8988T (cell line): ENCODE measurements around the gene ARHGAP19.
"Not testable (repeated sequence)": the region's sequence is repeated elsewhere in the genome, so short reads cannot be mapped to it uniquely, and the experiment has no call there.

Experiments used
- DNase-seq: peaks from one replicate; pipeline ENCODE4 v3.0.0; 2011

The ARHGAP19 gene

DNA sequence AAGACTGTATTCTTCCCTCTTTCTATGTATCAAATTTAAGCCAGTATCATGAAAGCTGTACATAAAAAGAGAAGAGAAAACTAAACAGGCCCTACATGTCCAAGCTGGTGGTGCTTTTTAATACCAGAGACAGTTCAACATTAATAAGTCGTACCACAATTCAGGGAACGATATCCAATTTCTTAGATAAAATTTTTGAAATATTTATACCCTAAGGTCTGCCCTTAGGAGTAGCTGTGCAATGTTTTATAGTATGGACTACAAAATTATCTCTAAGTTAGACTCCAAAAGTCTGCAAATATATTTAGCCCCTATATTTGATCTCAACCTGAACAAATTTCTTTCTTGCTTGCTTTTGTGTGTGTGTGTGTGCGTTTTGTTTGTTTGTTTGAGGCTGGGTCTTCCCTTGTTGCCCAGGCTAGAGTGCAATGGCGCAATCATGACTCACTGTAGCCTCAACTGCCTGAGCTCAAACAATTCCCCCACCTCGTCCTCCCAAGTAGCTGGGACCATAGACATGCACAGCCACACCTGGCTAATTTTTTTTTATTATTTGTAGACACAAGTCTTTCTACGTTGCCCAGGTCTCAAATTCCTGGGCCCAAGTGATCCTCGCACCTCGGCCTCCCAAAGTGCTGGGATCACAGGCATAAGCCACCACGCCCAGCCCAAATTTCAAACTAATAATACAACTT lies 13.2 kb downstream of the ARHGAP19 start:
- DNase-seq = no peak

DNA sequence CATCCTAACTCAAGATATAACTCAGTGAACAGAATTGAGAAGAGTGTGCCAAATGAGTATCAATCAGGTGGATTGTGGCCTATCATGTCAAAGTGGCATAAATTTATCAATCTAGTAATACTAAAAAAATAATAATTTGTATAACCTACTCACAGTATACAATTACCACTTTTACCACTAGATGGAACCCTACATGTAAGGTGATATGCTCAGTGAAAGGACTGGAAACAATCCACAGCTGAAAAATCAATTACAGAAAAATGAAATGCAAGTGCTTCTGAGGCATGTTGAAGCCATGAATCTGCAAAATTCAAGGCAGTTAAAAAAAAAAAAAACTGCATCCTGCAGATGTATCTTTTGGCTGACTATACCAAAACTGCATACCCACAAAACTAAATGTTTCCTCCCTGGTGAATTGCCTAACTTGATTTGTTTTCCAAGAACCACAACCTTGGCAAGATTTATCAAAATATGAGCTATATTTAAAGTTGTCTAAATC lies 13.9 kb downstream of the ARHGAP19 start:
- DNase-seq = no peak

DNA sequence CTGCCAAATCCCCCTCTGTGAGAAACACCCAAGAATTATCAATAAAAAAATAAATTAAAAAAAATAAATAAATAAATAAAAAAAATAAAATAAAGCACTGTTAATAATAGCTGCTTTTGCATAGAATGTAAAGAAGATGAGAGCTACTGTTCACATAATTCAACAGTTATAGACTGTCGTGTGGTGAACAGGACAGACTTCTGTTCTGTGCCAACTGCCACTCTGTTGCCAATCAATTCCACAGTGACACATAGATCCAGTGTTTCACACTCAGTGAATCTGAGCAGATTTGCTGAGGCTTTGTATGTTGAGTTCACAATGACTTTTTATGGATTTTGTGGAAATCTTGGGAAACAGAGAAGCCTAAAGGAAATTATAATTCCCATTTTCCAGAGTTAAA lies 14.9 kb downstream of the ARHGAP19 start:
- no peak for DNase-seq

DNA sequence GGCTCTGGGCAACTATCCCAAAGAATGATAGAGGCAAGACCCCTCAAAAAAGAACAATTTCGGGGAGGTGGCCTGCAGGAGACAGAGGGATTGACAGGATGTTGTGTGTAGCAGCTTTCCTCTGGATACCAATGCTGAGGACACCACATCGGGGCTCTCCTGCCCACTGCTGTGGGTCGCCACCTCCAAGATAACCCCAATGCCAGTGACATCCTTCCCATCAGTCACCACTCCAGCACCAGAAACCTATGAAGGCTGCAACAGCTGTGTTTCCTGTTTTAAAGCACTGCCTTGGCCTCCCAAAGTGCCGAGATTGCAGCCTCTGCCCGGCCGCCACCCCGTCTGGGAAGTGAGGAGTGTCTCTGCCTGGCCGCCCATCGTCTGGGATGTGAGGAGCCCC lies 17.6 kb downstream of the ARHGAP19 start:
- no peak for DNase-seq

DNA sequence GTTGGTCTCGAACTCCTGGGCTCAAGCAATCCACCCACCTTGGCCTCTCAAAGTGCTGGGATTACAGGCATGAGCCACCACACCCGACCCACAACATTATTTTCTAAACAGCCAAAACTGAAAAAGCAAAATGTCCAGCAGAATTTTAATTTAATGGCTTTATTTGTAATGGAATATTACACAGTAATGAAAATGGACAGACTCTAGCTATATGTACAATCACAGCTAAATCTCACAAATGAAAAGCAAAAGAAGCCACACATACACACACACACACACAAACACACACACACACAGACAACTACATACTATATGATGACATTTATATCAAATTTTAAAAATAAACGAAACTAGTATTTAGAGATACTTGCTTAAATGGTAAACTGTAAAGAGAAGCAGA lies 18.7 kb downstream of the ARHGAP19 start:
- DNase-seq = no peak

DNA sequence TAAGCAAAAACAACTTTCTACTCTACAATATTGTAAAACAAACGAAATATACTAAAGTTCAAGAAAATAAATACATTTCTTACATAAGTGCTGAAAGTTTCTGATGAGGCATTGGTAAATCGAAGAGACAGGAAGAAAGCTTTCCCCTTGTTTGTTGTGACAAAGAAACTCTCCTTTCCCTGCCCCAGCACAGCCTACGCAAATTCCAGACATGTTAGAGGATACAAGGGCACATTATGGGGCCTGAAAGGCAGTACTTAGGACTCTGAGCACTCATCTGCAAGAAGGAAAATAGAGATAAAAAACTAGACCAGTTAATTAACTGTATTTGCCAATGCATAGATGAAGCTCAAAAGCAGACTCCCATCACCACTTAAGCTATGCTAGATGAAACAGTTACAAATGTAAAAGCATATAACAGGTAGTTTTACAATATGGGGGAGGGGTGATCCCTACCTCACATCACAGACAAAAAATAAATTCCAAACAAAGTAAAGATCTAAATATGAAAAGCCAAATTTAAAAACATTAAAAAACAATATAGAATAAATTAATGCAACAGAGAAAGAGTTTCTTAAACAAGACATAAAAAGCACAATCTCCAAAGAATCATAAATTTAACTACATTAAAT lies 21.8 kb downstream of the ARHGAP19 start:
- DNase-seq = no peak

DNA sequence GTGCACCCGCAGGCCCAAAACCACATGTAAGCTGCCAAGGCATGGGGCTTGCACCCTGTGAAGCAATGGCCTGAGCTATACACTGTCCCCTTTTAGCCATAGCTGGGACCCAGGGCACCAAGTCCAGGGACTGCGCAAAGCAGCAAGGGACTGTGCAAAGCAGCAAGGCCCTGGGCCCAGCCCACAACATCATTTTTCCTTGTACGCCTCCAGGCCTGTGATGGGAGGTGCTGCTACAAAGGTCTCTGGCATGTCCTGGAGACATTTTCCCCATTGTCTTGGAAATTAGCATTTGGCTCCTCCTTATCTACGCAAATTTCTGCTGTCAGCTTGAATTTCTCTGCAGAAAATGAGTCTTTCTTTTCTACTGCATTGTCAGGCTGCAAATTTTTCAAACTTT lies 24.8 kb downstream of the ARHGAP19 start:
- DNase-seq = no peak

DNA sequence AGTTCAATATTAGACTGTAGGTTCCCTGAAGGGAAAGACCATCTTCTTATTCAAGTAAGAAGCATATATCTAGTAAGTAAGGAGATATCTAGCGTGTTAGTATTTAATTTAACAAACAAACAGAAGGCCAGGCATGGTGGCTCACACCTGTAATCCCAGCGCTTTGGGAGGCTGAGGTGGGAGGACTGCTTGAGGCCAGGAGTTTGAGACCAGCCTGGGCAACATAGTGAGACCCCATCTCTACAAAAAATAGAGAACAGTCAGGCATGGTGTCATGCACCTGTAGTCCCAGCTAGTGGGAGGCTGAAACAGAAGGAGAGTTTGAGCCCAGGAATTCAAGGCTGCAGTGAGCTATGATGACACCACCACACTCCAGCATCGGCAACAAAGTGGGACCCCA lies 27.3 kb downstream of the ARHGAP19 start:
- DNase-seq = not testable (repeated sequence)

DNA sequence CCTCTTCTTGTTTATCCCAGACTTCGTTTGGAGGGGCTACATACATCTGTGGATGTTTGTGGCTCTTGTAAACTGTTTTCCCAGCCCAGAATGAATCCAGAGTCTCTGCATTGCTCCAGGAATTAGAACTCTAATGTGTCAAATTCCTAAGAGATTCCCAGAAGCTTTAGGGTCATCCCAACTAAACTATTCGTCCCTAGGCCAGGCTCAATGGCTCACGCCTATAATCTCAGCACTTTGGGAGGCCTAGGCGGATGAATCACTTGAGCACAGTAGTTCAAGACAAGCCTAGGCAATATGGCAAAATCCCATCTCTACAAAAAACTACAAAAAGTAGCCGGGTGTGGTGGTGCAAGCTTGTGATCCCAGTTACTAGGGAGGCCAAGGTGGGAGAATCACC lies 28.5 kb downstream of the ARHGAP19 start:
- no peak for DNase-seq

DNA sequence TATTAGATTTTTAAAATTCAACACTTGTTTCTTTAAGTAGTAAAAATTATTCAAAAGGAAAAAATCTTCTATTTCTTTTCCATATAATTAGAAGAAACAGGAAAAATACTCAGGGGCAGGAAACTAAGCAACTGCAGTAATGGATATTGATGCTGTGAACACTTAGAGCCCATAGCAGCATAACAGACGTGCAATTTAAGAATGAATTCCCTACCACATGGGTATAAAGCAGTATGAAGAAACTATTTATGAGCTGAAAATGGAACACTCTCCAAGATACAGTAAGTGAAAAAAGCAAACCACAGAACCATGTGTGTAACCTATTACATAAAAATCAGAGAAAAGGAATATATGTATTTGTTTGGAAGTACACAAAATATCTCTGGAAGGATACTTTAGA lies 30.8 kb downstream of the ARHGAP19 start:
- no peak for DNase-seq

DNA sequence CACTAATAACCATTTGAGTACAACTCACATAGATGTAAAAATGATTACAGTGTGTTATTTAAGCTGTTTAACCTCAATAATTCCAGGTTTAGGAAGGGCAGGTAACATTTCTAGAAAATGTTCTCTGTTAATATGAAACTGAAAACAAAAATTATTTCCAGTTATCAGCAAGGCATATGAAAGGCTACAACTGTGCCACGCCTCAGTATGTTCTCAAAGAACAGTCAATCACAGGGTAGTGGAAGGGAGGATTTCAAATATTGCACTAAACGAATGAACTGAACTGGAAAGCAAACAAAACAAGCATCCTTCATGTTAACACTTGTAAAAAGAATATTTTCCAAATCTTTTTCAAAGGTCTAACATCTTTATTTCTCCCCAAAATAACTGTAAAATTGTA lies 31.3 kb downstream of the ARHGAP19 start:
- no peak for DNase-seq

DNA sequence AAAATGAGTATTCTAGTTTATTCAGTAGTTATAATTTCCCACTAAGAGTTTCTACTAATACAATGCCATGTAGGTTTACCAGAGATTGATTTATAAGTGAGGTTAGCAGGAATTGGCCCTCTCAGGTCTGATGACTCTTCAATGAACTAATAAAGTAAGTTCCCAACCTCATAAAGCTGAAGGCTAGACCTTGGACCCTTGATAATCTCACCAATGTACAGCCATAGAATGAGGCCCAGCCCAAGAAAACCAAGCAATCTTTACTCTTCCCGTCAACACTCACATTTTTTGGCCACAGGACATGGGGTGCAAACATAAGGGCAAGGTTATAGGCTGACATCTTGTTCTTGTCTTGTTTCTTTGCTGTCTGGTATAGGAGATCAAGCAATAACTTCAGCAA lies 33.3 kb downstream of the ARHGAP19 start:
- DNase-seq = no peak

DNA sequence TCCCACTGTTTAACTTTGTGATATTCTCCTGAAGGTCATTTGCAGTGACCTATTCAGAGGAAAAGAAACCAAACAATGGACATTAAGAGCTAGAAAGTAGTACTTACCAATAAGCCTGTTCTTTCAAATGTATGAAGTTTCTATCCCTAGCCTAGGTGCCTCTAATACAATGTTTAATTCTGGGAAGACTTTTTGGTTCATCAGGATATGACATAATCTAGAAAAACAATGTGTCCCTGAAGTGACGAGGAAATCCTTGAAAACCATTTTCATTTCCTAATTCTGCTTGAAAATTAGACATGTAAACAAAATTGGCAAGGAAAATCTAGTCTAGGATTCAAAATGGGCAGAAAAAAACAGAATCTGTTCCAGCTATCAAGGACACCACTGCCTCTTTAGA lies 36.1 kb downstream of the ARHGAP19 start:
- no peak for DNase-seq

DNA sequence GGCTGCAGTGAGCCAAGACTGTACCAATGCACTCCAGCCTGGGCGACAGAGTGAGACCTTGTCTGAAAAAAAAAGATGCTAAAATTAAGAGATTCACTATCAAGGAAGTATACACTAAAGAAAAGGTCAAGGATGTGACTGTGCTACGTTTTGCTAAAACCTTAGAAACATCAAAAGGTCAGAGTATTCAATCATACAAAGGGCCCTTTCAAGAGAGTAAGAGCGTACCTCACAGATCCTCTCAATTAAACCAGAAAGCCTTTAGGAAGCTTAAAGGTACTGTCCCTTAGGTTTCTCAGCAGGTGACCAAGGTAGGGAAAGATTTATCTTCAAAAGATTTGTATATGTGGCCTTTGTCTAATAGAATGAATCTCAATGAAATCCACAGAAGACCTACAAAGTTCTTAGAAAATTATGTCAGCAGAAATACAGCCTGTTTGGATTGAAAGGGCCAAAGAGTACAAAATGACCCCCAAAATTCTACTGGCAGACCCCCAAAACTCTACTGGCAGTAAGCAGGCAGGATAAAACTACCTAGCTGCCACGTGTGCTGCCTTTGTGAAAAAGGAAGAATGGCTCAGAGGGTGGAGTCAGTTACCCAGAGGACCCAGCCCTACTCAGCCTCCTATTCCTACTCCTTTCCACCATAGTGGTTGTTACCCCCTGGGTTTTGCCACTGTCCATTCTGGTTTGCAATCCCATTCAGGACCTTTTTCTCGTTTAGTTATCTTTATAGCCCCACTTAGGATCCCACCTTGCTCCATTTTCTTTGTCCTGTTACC lies 36.7 kb downstream of the ARHGAP19 start:
- no peak for DNase-seq

DNA sequence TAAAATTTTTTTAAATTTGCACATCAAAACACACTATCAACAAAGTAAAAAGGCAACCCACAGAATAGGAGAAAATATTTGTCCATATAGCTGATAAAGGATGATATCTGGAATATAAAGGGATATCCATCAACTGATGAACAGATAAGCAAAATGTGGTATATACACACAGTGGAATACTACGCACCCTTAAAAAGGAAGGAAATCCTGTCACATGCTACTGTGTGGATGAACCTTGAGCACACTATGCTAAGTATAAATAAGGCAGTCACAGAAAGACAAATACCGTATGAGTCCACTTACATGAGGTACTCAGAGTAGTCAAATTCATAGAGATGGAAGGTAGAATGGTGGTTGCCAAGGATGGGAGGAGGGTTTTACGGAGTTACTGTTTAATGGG lies 37.7 kb downstream of the ARHGAP19 start:
- no peak for DNase-seq

DNA sequence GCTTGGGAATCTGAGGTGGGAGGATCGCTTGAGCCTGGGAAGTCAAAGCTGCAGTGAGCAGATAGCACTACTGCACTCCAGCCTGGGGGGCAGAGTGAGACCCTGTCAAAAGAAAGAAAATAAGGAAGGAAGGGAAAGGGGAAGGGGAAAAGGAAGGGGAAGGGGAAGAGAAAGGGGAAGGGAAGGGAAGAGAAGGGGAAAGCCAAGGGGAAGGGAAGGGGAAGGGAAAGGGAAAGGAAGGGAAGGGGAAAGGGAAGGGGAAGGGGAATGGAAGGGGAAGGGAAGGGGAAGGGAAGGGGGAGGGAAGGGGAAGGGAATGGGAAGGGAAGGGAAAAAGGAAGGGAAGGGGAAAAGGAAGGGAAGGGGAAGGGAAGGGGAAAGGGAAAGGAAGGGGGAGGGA lies 41.5 kb downstream of the ARHGAP19 start:
- DNase-seq = no peak

DNA sequence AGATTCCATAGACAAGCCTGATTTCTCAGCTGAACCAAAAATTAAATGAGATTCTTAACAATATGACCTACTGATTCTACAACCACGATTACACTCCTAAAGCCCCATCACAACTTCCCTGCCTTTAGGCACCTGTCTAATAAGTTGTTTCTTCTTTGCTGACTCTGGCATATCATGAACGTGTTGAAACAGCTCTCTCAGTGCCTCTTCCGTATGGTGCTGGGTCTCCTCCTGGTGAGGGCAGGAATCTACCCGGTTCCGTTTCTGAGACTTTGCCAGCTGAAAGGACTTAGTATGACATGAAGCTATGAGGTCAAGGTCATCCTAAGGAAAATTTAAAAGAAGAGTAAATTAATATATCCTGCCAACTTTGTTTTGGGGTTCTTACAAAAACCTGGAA lies 48.6 kb downstream of the ARHGAP19 start:
- DNase-seq = no peak

DNA sequence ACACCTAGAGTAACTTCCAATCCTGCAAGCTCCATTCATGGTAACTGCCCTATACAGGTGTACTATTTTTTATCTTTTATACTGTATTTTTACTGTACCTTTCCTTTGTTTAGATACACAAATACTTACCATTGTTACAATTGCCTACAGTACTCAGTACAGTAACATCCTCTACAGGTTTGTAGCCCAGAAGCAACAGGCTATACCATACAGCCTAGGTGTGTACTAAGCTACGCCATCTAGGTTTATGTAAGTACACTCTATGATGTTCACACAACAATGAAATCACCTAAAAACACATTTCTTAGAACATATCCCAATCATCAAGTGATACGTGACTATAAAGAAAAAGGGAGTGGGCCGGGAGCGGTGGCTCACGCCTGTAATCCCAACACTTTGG lies 53.6 kb downstream of the ARHGAP19 start:
- no peak for DNase-seq

DNA sequence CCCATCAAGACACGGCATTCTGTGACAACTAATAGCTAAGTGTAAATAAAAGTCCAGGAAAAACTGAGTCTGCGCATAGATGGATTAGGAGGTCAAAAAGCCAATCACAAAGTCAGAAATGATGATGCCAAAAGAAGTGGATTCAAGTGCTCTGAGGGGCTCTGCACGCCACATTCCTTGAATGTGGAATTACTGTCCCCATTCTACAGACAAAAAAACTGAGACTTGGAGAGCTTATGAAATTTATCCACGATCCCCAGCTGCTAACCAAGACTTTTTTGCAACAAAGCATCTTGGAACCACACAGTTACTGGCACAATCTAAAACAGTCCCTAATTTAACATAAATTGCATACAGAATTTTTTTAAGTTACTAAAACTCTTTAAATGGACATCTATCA lies 57.1 kb downstream of the ARHGAP19 start:
- DNase-seq = no peak

DNA sequence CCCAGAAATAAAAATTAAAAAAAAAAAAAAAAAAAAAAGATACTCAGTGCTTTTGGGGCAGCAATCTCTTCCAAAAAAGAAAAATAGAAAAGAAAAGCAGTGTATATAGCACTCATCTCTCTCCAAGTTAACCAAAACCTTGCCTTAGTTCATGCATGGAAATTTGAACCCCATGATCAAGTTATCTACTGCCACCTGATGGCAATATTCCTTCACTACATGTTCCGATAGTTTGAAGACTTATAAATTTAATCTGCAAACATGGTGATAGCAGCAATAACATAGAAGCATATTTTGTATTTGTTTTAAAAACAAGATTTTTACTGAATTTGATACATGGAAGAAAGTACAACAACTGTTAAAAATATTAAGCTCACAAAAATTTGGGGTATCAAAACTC lies 58.0 kb downstream of the ARHGAP19 start:
- no peak for DNase-seq

DNA sequence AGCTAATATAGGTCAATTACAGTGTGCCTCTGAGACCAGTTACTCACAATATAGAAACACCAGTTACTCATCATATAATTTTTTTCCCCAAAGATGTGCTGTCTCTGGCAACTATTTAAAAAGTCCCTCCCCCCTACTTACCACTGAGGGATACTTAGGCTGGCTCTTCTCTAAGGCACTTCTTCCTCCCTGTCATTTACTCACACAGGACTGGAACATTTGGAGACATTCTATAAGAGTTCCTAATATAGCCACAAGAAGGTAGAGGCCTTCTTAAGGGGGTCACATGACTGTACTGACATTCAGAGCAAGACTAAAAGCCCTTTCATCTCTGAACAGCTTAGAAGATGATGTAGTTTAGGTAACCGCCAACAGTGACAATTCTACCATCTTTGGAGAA lies 62.3 kb downstream of the ARHGAP19 start:
- DNase-seq = no peak

DNA sequence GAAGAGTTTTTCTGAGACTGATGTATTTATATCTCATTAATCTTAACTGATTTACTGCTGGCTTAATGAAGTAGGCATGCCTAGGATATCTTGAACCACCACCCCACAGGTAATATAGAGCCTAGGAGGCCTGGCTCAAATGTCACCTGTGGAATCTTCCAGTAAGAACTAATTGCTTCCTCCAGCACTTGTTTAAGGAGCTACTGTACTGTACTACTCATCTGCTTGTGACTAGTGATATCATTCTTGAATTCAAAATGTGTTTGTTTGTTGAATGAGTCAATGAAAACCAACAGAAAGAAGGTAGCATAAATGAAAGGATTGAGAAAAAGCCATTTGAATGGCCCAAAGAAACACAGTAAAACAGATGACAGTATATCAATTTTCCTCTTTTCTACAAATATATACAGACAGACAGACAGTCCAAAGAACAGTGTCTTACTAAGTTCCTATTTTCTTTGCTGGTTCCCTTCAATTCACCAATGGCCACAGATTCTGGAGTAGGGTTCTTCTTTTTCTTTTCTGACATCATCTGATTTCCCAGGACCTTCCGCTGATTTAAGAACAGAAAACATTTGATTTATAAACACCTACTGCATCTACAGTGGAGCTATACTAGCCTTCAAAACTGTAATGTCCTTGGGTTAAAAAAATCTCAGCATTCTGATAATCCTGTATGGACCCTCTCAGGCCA lies 63.0 kb downstream of the ARHGAP19 start:
- no peak for DNase-seq

DNA sequence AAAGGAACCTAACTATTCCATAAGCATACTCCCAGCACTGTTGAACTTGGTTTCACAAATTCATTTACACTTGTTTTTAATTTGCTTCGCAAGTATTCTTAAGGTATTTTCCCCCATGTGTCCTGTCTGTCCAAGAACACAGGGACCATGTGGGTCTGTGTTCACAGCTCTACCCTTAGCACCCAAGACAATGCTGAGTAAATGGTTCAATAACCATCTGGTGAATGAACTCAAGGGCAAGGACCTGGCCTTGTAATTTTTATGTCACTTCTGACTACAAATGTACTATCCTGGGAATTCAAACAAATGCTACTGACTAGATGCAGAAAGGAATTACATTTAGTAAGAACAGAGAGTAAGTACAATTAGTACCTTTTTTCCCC lies 63.7 kb downstream of the ARHGAP19 start:
- DNase-seq = no peak
